ENCODE measurements around the gene CD247.

CD247 gene

DNA sequence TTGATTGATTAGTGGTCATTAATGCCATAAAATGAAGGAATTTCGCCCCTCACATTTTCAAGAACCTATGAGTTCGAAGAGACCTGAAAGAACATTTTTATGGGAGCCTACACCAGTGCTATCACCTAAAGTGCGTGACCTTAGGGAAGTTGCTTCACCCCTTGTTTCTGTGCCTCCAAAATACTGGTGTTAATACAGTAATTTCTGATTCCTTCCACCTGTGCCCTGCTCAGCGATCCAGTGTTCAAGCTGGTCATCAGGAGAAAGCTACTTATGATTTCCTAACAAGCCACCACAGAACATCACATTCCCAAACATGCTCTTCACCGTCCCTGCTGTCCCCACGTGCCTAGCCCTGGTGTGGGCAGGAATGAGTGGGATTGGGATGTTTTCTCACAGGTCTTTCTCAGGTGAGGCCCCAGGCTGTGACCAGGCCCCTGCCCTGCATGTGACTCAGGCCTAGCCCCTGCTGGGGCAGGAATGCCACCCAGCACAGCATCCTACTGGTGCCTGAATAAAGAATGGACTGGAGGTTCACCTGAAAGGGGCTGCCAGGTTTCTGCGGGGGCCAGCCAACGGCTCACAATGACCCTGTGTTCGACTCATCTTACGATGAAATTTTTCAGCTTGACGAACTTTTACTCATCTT, 60.3 kb downstream of the CD247 start:
- no peak for DNase-seq

DNA sequence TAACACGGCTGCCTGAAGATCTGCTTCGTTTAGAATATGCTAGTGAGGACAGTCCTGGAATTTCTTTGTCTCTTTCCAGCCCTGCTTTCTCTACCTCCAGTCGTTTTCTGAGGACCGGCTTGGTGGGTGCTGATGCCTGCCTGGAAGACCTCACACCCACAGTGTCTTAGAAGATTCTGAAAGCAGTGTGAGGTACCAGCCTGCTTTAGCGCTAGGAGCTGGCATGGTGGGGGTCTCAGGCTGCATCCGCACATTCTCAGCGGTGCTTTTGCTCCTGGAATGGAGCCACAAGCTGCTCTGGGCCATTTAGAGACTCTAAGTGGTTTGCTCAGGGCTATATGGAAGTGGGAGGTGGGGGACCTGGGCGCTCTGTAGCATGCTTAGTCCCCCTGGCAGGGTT, 61.4 kb downstream of the CD247 start:
- no peak for DNase-seq

DNA sequence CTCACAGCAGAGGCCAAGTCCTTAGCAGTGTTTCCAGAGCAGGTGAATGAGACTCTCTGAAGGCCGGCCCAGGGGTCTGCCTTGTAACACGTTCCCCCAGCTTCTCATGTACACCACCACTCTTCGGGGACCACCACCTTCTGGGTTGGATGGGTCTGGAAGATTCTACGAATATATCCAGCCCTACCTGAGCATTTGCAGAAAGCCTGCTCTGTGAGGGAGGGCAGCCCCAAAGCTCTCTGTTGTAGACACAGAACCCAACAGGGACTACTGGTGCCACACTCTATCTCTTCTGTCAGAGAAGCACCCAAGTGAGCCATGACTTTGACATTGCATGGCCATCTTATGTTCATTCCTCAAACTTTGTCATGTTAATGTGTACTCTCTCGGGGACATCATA, 61.8 kb downstream of the CD247 start:
- no peak for DNase-seq

DNA sequence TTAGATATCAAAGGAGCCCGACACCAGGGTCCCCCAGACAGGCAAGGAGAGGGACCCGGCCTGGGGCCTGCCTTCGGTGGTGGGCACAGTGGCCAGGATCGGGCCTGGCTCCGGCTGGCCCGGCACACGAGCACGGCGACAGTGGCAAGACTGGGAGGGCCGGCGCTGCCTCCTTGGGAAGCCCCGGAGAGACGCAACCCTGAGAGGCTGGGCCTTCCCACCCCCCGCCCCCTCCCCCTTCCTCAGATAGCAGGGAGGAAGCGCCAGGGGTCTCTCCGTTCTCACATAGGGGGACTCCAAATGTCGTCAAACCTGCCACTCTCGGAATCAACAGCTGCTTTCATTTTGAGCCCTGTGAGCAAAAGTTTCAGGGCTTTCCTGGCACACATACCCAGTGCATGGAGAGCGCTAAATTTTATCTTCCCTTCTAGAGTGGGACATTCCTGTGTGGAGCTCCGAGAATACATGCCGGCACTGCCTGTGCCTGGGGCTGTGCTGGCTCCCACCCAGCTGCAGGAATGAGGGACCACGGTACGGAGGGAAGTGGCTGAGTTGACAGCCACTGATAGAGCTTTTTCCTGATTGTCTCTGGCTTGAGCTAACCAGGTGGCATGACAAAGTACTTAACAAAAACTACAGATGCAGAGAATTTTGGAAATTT, 62.4 kb downstream of the CD247 start:
- peak; percentile 69 for DNase-seq

GRCh38 chr1:167454894-167455785, 63.2 kb downstream of the CD247 start:
- DNase-seq, result peak; percentile 84

- no peak for DNase-seq
Measured at GRCh38 chr1:167454304-167454893, 63.9 kb downstream of the CD247 start.

DNA sequence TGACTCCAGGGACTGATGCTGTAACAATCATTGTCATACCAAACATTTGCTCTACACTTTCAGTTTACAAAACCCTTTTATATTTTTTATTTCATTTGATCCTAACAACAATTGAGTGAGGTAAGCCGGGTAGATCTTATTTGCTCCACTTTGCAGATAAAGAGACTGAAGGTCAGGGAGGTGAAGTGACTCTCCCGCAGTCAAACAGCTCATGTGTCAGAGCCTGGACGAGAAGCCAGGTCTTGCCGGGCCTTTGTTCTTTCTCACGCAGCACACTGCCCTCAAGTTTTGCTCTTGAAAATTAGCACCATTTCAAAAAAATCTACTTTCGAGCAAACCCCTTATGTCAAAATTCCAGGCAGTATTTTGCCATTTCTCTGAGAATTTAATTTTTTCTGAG, 65.2 kb downstream of the CD247 start:
- DNase-seq, result no peak

DNA sequence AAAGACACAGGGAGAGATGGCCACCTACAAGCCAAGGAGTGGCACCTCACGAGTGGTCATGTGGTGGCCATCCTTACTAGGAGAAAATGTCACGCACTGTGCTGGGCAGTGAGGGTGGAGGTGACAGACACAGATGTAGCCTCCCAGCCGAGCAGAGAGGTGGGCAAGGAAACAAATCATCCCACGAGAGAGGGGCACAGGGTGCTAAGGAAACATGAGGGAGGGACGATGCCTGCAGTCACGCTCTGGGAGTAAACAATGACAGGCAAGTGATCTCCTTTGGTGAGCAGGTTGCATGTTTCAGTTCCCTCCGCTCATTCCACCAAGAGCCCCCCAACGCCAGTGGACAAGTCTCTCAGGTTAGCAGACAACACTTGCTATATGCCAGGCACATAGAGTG, 65.8 kb downstream of the CD247 start:
- no peak for DNase-seq

DNA sequence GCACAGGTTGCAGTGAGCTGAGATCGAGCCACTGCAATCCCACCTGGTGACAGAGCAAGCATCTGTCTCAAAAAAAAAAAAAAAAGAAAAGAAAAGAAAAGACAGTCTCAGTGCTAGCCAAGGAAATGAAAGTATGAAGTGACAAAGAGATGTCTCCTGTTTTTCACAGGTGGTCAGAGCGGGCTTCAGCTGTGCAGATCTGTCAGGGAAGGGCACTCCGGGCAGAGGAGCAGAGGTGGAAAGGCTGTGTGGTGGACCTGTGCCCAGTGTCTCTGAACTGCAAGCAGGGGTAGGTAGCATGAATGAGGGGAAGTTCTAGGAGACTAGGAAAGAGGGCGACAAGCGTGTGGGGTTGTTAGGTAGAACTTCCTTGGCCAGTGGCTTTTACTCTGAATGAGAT, 67.5 kb downstream of the CD247 start:
- DNase-seq, result no peak

DNA sequence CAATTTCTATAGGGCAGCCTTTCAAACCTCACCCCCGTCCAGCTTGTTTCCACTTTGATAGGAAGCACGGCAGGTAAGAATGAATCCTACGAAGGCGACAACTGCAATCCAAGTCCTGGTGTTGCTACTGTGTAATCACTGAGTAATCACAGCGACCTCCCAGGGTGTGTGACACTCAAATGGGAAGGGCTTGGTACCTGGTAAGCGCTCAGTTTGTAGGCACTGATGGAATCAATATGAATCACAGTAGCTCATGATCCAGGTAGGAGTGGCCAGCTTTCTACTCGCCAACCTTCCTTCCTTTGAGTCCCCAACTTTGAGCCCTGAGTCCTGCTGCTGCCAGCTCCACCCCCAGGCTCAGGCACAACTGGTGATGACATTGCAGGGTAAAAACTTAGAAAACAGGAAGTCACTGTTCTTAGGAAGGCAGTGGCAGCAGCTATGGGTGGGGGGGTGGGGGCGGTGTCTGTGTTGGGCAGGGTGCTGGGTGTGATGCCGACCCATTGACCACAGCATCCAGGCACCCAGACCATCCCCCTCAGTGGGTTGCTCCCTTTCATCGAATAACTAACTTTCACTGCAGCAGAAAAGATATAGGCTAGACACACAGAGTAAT, 70.7 kb downstream of the CD247 start:
- peak; percentile 73 for DNase-seq

GRCh38 chr1:167446966-167447365, 71.4 kb downstream of the CD247 start:
- no peak for DNase-seq

- DNase-seq, result no peak
Measured at GRCh38 chr1:167443757-167444156, 74.6 kb downstream of the CD247 start.

GRCh38 chr1:167442854-167443565, 75.3 kb downstream of the CD247 start:
- DNase-seq, result no peak

- DNase-seq, result peak; percentile 84
Measured at GRCh38 chr1:167442142-167442848, 76.0 kb downstream of the CD247 start.

- DNase-seq, result no peak
Measured at GRCh38 chr1:167441222-167441621, 77.1 kb downstream of the CD247 start.

DNA sequence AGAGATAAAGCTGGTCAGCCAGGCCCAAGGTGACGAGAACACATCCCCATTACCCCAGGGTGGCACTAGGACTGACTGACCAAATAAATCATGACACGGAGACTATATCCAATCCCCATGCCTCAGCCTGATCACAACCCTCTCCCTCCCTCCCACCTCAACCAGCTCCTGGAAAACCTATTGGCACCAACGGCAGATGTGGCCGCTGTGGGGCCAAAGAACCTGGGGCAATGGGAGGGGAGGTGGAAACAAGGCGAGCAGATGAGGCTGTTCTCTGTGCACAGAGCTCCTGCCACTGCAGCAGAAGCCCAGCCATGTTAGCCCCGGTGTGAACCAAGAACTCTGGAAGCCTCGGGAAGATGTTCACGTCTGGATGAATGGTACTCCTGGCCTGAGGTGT, 77.6 kb downstream of the CD247 start:
- no peak for DNase-seq

DNA sequence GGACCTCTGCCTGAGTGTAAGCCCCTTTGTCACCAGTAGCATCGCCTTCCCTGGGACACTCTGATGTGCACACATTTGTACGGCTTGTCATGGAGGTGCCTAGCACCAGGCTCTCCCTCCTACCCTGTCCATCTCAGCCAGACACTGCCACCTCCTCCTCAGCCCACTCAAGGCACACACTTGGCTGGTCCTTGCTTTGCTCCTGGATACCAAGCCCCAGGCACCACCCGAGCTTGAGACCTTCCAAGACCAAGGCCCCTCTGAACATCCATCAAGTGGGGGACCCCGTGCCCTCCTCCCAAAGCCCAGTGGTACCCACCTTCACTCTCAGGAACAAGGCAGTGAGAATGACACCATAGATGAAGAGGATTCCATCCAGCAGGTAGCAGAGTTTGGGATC, 78.0 kb downstream of the CD247 start:
- DNase-seq, result no peak

- no peak for DNase-seq
Measured at GRCh38 chr1:167439301-167439988, 78.9 kb downstream of the CD247 start.

GRCh38 chr1:167438171-167439138, 79.9 kb downstream of the CD247 start:
- no peak for DNase-seq

GRCh38 chr1:167435484-167435883, 82.8 kb downstream of the CD247 start:
- no peak for DNase-seq
